HL-60 (cell line): ENCODE results near the gene PRR13.

ENCODE experiments used
- DNase-seq, 2 experiments: peaks; one replicate each; pipeline ENCODE4 v3.0.0-alpha.2; 2010 to 2020; ENCODE audit warnings: low read depth in 1 of 2, low spot score in 1 of 2
- H3K27ac ChIP-seq: fragments of 250-450 bp; sonication (Bioruptor Pico); replicated peaks from 2 replicates; pipeline ENCODE4 v1.5.1; 2020; ENCODE audit warnings: mild to moderate bottlenecking, moderate library complexity
- H3K27me3 ChIP-seq: fragments of 250-450 bp; sonication (Bioruptor Pico); 2 replicates; pipeline ENCODE4 v1.5.1; 2021; ENCODE audit warnings: mild to moderate bottlenecking, moderate library complexity; ENCODE audit not compliant: insufficient read depth, poor library complexity, severe bottlenecking
- H3K4me3 ChIP-seq: replicated peaks from 2 replicates; pipeline ENCODE4 v1.5.1; 2011; ENCODE audit warnings: mild to moderate bottlenecking, control low read depth, low read length; ENCODE audit not compliant: insufficient read depth
- GABPA ChIP-seq: IDR thresholded peaks from 2 replicates; pipeline ENCODE4 v1.6.1; 2012; ENCODE audit warnings: low read depth
- POLR2AphosphoS5 ChIP-seq: IDR thresholded peaks from 2 replicates; pipeline ENCODE4 v1.6.1; 2012; ENCODE audit warnings: low read depth
- SPI1 ChIP-seq: IDR thresholded peaks from 2 replicates; pipeline ENCODE4 v1.6.1; 2012; ENCODE audit warnings: low read depth, mild to moderate bottlenecking, borderline replicate concordance
- TF ChIP-seq, protein P1 (sequence below): IDR thresholded peaks from one replicate; pipeline ENCODE4 v1.5.1; 2011; ENCODE audit warnings: low read length, control low read depth, inconsistent platforms; ENCODE audit not compliant: insufficient read depth
- TF ChIP-seq, protein P2 (sequence below): IDR thresholded peaks from 2 replicates; pipeline ENCODE4 v1.6.1; 2012; ENCODE audit warnings: low read depth; ENCODE audit not compliant: insufficient replicate concordance

The PRR13 gene

GRCh38 chr12:53465679-53466078 is 24.1 kb downstream of the PRR13 start:
- no peaks in the 10 kb centered on the region for H3K27me3 ChIP-seq
- no peak for DNase-seq
- H3K4me3 ChIP-seq = no peak overlapping the region
- TF ChIP-seq, protein P1, sequence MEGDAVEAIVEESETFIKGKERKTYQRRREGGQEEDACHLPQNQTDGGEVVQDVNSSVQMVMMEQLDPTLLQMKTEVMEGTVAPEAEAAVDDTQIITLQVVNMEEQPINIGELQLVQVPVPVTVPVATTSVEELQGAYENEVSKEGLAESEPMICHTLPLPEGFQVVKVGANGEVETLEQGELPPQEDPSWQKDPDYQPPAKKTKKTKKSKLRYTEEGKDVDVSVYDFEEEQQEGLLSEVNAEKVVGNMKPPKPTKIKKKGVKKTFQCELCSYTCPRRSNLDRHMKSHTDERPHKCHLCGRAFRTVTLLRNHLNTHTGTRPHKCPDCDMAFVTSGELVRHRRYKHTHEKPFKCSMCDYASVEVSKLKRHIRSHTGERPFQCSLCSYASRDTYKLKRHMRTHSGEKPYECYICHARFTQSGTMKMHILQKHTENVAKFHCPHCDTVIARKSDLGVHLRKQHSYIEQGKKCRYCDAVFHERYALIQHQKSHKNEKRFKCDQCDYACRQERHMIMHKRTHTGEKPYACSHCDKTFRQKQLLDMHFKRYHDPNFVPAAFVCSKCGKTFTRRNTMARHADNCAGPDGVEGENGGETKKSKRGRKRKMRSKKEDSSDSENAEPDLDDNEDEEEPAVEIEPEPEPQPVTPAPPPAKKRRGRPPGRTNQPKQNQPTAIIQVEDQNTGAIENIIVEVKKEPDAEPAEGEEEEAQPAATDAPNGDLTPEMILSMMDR = no peak
- no peak for TF ChIP-seq SPI1
- TF ChIP-seq, protein P2, sequence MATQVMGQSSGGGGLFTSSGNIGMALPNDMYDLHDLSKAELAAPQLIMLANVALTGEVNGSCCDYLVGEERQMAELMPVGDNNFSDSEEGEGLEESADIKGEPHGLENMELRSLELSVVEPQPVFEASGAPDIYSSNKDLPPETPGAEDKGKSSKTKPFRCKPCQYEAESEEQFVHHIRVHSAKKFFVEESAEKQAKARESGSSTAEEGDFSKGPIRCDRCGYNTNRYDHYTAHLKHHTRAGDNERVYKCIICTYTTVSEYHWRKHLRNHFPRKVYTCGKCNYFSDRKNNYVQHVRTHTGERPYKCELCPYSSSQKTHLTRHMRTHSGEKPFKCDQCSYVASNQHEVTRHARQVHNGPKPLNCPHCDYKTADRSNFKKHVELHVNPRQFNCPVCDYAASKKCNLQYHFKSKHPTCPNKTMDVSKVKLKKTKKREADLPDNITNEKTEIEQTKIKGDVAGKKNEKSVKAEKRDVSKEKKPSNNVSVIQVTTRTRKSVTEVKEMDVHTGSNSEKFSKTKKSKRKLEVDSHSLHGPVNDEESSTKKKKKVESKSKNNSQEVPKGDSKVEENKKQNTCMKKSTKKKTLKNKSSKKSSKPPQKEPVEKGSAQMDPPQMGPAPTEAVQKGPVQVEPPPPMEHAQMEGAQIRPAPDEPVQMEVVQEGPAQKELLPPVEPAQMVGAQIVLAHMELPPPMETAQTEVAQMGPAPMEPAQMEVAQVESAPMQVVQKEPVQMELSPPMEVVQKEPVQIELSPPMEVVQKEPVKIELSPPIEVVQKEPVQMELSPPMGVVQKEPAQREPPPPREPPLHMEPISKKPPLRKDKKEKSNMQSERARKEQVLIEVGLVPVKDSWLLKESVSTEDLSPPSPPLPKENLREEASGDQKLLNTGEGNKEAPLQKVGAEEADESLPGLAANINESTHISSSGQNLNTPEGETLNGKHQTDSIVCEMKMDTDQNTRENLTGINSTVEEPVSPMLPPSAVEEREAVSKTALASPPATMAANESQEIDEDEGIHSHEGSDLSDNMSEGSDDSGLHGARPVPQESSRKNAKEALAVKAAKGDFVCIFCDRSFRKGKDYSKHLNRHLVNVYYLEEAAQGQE = no peak
- no peak for TF ChIP-seq POLR2AphosphoS5
- no peak for TF ChIP-seq GABPA
- H3K27ac ChIP-seq = no peak overlapping the region

GRCh38 chr12:53466640-53467039 is 25.1 kb downstream of the PRR13 start:
- Histone ChIP-seq H3K27ac (no peak overlapping the region; the same call in 1 of the 2 replicates), H3K27me3 (no peaks in the 10 kb centered on the region)
- no peak for DNase-seq

GRCh38 chr12:53467082-53467481 is 25.5 kb downstream of the PRR13 start:
- no peak for DNase-seq
- H3K4me3 ChIP-seq = no peak overlapping the region
- H3K27me3 ChIP-seq = no peaks in the 10 kb centered on the region
- TF ChIP-seq, protein P2 = no peak
- no peak for TF ChIP-seq POLR2AphosphoS5
- TF ChIP-seq, protein P1 = no peak
- no peak for TF ChIP-seq SPI1
- no peak for TF ChIP-seq GABPA
- no peak overlapping the region for H3K27ac ChIP-seq

More at GRCh38 chr12:53466640-53467039, 25.1 kb downstream of the PRR13 start:
- H3K4me3 ChIP-seq = no peak overlapping the region
- TF ChIP-seq, protein P2 = no peak
- TF ChIP-seq SPI1 (no peak), POLR2AphosphoS5 (no peak), GABPA (no peak)
- TF ChIP-seq, protein P1 = no peak
